Measurements from ENCODE around the gene FRMD4A. TPM values are rescaled to one million over a fixed set of nuclear protein-coding genes. Genes with fewer than 3 reads are reported as not detected.
A peak's percentile ranks its signal among the peaks of the same experiment; 100 is the strongest.

FRMD4A gene
- polyA plus RNA-seq, 1 donor (not counting 4 experiments of a cell fraction or from before 2014, with no cell fraction given): 12.9 TPM

DNA sequence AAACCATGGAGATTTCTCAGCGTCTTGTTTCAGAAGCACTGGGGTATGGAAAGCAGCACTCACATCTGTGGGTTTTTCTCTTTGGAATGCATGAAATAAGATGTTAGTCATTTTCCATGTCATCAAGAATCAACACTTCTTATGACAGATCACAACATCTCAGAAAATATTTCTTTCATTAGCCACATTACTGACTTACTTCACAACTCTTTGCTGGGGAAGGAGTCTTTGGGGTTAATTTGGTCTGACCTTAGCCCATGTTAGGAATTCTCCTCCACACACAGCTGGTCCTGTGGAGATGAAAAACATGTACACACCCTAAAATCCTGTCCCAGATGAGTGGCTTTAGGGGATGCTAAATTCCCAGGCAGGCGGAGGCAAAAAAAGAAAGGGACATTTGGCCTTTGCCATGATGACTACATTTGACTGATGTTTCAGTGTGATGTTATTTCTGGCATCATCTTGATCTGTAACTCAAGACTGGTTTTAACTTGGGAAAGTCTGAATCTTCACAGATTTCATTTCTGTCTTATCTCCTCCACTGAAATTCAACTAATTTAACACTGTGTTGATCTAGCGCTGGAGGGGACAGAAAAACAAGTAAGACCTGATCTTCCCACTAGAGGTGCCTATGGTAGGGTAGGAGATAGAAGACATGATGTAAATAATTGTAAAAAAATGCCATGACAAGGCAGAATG lies 380.7 kb downstream of the FRMD4A start:
- no peaks in the 10 kb centered on the region for H3K27me3 ChIP-seq (ENCODE audit: control insufficient read depth, extremely low read depth, insufficient read depth, low read length)
- H3K4me3 ChIP-seq (ENCODE audit: control insufficient read depth in 2 of 3, extremely low read depth in 1 of 3, insufficient read depth in 2 of 3, low read depth in 1 of 3, low read length in 3 of 3): no peak overlapping the region
- no peaks in the 10 kb centered on the region for H3K9me3 ChIP-seq (ENCODE audit: control insufficient read depth, low read depth, low read length)
- H2AFZ ChIP-seq (ENCODE audit: control insufficient read depth, low read length): no peak overlapping the region
- no peak for DNase-seq (ENCODE audit: low read depth, low spot score)
- dilution Hi-C loops (cut with MboI; ENCODE audit: extremely low pct_ligation_motif_present, low sequenced_read_pairs): no loop called here
- peak; percentile 43 for FAIRE-seq
- H3K4me2 ChIP-seq (ENCODE audit: control insufficient read depth, extremely low read depth, insufficient read depth, low read depth, low read length): no peak overlapping the region
- no peaks in the 10 kb centered on the region for H4K20me1 ChIP-seq (ENCODE audit: control insufficient read depth, extremely low read depth, insufficient read depth, low read length)
- H3K36me3 ChIP-seq (ENCODE audit: control insufficient read depth in 2 of 2, extremely low read depth in 1 of 2, insufficient read depth in 2 of 2, low read length in 2 of 2): no peaks in the 10 kb centered on the region
- no peak for TF ChIP-seq EZH2 (IDR thresholded peaks at IDR 0.05; ENCODE audit: low read length)
- TF ChIP-seq, protein P1, sequence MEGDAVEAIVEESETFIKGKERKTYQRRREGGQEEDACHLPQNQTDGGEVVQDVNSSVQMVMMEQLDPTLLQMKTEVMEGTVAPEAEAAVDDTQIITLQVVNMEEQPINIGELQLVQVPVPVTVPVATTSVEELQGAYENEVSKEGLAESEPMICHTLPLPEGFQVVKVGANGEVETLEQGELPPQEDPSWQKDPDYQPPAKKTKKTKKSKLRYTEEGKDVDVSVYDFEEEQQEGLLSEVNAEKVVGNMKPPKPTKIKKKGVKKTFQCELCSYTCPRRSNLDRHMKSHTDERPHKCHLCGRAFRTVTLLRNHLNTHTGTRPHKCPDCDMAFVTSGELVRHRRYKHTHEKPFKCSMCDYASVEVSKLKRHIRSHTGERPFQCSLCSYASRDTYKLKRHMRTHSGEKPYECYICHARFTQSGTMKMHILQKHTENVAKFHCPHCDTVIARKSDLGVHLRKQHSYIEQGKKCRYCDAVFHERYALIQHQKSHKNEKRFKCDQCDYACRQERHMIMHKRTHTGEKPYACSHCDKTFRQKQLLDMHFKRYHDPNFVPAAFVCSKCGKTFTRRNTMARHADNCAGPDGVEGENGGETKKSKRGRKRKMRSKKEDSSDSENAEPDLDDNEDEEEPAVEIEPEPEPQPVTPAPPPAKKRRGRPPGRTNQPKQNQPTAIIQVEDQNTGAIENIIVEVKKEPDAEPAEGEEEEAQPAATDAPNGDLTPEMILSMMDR (optimal IDR thresholded peaks at IDR 0.05 in 1 of 3, IDR thresholded peaks at IDR 0.05 in 1 of 3, conservative IDR thresholded peaks at IDR 0.05 in 1 of 3; ENCODE audit: extremely low read depth in 1 of 3, insufficient read depth in 2 of 3, low read length in 3 of 3): no peak
- peaks cover 5% of the 10 kb centered on the region for H3K4me1 ChIP-seq (ENCODE audit: control insufficient read depth, extremely low read depth, insufficient read depth, low read length)
- H3K27ac ChIP-seq (ENCODE audit: control insufficient read depth, insufficient read depth, low read length): no peak overlapping the region
- no peaks in the 10 kb centered on the region for H3K79me2 ChIP-seq (ENCODE audit: control insufficient read depth, insufficient read depth, low read length)
- H3K9me1 ChIP-seq (ENCODE audit: control insufficient read depth, extremely low read depth, insufficient read depth, low read length): no peaks in the 10 kb centered on the region
- H3K9ac ChIP-seq (ENCODE audit: control insufficient read depth, extremely low read depth, insufficient read depth, low read length): no peak overlapping the region

DNA sequence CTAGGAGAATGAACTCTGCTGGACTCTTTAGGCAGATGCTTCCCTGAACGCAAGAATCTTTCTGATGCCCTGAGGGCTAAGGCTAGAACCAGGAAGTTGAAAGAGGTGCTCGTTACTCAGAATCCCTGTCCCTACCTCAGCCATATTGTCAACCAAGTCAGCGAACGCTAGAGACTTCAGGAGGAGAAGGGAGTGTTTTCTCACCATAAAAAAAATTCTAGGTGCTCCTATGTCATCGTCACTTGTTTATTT lies 384.6 kb downstream of the FRMD4A start:
- no peaks in the 10 kb centered on the region for H3K9me1 ChIP-seq (ENCODE audit: control insufficient read depth, extremely low read depth, insufficient read depth, low read length)
- dilution Hi-C loops (cut with MboI; ENCODE audit: extremely low pct_ligation_motif_present, low sequenced_read_pairs): no loop called here
- H3K4me1 ChIP-seq (ENCODE audit: control insufficient read depth, extremely low read depth, insufficient read depth, low read length): peaks cover 5% of the 10 kb centered on the region
- H3K9me3 ChIP-seq (ENCODE audit: control insufficient read depth, low read depth, low read length): no peaks in the 10 kb centered on the region
- TF ChIP-seq, protein P1 (optimal IDR thresholded peaks at IDR 0.05 in 1 of 3, IDR thresholded peaks at IDR 0.05 in 1 of 3, conservative IDR thresholded peaks at IDR 0.05 in 1 of 3; ENCODE audit: extremely low read depth in 1 of 3, insufficient read depth in 2 of 3, low read length in 3 of 3): no peak
- TF ChIP-seq EZH2 (IDR thresholded peaks at IDR 0.05; ENCODE audit: low read length): no peak
- H3K79me2 ChIP-seq (ENCODE audit: control insufficient read depth, insufficient read depth, low read length): no peaks in the 10 kb centered on the region
- H3K36me3 ChIP-seq (ENCODE audit: control insufficient read depth in 2 of 2, extremely low read depth in 1 of 2, insufficient read depth in 2 of 2, low read length in 2 of 2): no peaks in the 10 kb centered on the region
- no peak overlapping the region for H2AFZ ChIP-seq (ENCODE audit: control insufficient read depth, low read length)
- H3K9ac ChIP-seq (ENCODE audit: control insufficient read depth, extremely low read depth, insufficient read depth, low read length): no peak overlapping the region
- DNase-seq (ENCODE audit: low read depth, low spot score) (no peak), FAIRE-seq (peak; percentile 39)
- H4K20me1 ChIP-seq (ENCODE audit: control insufficient read depth, extremely low read depth, insufficient read depth, low read length): no peaks in the 10 kb centered on the region
- no peak overlapping the region for H3K4me3 ChIP-seq (ENCODE audit: control insufficient read depth in 2 of 3, extremely low read depth in 1 of 3, insufficient read depth in 2 of 3, low read depth in 1 of 3, low read length in 3 of 3)
- H3K27me3 ChIP-seq (ENCODE audit: control insufficient read depth, extremely low read depth, insufficient read depth, low read length): no peaks in the 10 kb centered on the region
- H3K4me2 ChIP-seq (ENCODE audit: control insufficient read depth, extremely low read depth, insufficient read depth, low read depth, low read length): no peak overlapping the region
- H3K27ac ChIP-seq (ENCODE audit: control insufficient read depth, insufficient read depth, low read length): no peak overlapping the region
